ENCODE data around the gene SSR3. TPM values are rescaled to one million over a fixed set of nuclear protein-coding genes. Genes with fewer than 3 reads are reported as not detected.
A peak's percentile ranks its signal among the peaks of the same experiment; 100 is the strongest.

SSR3 gene
- total and polyA plus RNA-seq, 9 of the 15 experiments (the other 6 are each of a cell fraction or from before 2014, with no cell fraction given) = 104 to 464 (median 307) TPM

DNA sequence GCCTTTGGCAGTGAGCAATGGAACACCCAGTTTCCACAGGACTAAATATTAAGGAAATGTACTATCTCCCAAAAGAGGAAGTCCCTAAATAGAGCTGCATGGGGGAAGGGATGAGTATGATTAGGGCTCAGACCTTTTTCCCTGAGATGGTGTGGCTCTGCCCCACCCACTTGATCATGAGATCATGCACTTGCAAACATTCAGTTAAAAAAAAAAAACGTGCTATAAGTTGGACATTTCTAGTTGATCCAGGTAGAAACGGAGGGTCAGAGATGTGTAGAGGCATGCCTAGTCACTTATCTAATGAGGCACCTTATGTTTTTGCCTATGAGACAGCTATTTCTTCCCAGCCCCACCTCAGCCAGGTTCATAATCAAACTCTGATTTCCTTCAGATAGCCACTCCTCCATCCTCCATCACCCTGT lies 24.5 kb upstream of the SSR3 start (continued):
- TF ChIP-seq ZNF253 (CRISPR knock-in tag; conservative IDR thresholded peaks at IDR 0.05) = no peak
- no peak for TF ChIP-seq ZNF224 (CRISPR knock-in tag; IDR thresholded peaks at IDR 0.05)
- TF ChIP-seq, protein P1, sequence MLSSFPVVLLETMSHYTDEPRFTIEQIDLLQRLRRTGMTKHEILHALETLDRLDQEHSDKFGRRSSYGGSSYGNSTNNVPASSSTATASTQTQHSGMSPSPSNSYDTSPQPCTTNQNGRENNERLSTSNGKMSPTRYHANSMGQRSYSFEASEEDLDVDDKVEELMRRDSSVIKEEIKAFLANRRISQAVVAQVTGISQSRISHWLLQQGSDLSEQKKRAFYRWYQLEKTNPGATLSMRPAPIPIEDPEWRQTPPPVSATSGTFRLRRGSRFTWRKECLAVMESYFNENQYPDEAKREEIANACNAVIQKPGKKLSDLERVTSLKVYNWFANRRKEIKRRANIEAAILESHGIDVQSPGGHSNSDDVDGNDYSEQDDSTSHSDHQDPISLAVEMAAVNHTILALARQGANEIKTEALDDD (IDR thresholded peaks at IDR 0.05) = no peak
- TF ChIP-seq, protein P2, sequence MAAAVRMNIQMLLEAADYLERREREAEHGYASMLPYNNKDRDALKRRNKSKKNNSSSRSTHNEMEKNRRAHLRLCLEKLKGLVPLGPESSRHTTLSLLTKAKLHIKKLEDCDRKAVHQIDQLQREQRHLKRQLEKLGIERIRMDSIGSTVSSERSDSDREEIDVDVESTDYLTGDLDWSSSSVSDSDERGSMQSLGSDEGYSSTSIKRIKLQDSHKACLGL (CRISPR knock-in tag; IDR thresholded peaks at IDR 0.05; ENCODE audit: borderline replicate concordance, poor library complexity, severe bottlenecking) = no peak
- TF ChIP-seq FOXA1 (IDR thresholded peaks at IDR 0.05; ENCODE audit: borderline replicate concordance) = no peak
- no peak for TF ChIP-seq BRD9 (IDR thresholded peaks at IDR 0.05; ENCODE audit: low read depth, partially characterized antibody)
- no peak for TF ChIP-seq HOXB6 (CRISPR knock-in tag; IDR thresholded peaks at IDR 0.05; ENCODE audit: borderline replicate concordance)
- TF ChIP-seq, protein P3, sequence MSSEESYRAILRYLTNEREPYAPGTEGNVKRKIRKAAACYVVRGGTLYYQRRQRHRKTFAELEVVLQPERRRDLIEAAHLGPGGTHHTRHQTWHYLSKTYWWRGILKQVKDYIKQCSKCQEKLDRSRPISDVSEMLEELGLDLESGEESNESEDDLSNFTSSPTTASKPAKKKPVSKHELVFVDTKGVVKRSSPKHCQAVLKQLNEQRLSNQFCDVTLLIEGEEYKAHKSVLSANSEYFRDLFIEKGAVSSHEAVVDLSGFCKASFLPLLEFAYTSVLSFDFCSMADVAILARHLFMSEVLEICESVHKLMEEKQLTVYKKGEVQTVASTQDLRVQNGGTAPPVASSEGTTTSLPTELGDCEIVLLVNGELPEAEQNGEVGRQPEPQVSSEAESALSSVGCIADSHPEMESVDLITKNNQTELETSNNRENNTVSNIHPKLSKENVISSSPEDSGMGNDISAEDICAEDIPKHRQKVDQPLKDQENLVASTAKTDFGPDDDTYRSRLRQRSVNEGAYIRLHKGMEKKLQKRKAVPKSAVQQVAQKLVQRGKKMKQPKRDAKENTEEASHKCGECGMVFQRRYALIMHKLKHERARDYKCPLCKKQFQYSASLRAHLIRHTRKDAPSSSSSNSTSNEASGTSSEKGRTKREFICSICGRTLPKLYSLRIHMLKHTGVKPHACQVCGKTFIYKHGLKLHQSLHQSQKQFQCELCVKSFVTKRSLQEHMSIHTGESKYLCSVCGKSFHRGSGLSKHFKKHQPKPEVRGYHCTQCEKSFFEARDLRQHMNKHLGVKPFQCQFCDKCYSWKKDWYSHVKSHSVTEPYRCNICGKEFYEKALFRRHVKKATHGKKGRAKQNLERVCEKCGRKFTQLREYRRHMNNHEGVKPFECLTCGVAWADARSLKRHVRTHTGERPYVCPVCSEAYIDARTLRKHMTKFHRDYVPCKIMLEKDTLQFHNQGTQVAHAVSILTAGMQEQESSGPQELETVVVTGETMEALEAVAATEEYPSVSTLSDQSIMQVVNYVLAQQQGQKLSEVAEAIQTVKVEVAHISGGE (CRISPR knock-in tag; IDR thresholded peaks at IDR 0.05) = 0 out of 6 replicates have a peak, but pooled peaks of 1 of the 3 experiments have one; percentile 44
- no peak for TF ChIP-seq MYBL2 (IDR thresholded peaks at IDR 0.05; ENCODE audit: low read depth)
- TF ChIP-seq MYBL2 (CRISPR knock-in tag; IDR thresholded peaks at IDR 0.05; ENCODE audit: borderline replicate concordance) = no peak
- TF ChIP-seq, protein P4, sequence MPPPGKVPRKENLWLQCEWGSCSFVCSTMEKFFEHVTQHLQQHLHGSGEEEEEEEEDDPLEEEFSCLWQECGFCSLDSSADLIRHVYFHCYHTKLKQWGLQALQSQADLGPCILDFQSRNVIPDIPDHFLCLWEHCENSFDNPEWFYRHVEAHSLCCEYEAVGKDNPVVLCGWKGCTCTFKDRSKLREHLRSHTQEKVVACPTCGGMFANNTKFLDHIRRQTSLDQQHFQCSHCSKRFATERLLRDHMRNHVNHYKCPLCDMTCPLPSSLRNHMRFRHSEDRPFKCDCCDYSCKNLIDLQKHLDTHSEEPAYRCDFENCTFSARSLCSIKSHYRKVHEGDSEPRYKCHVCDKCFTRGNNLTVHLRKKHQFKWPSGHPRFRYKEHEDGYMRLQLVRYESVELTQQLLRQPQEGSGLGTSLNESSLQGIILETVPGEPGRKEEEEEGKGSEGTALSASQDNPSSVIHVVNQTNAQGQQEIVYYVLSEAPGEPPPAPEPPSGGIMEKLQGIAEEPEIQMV (tag; conservative IDR thresholded peaks at IDR 0.05; ENCODE audit: low read depth) = no peak
- TF ChIP-seq, protein P5, sequence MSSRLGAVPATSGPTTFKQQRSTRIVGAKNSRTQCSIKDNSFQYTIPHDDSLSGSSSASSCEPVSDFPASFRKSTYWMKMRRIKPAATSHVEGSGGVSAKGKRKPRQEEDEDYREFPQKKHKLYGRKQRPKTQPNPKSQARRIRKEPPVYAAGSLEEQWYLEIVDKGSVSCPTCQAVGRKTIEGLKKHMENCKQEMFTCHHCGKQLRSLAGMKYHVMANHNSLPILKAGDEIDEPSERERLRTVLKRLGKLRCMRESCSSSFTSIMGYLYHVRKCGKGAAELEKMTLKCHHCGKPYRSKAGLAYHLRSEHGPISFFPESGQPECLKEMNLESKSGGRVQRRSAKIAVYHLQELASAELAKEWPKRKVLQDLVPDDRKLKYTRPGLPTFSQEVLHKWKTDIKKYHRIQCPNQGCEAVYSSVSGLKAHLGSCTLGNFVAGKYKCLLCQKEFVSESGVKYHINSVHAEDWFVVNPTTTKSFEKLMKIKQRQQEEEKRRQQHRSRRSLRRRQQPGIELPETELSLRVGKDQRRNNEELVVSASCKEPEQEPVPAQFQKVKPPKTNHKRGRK (tag; IDR thresholded peaks at IDR 0.05) = no peak
- TF ChIP-seq TOE1 (IDR thresholded peaks at IDR 0.05; ENCODE audit: borderline replicate concordance) = no peak
- TF ChIP-seq TOE1 (CRISPR knock-in tag; IDR thresholded peaks at IDR 0.05; ENCODE audit: borderline replicate concordance, low read depth) = no peak
- TF ChIP-seq ZNF583 (CRISPR knock-in tag; IDR thresholded peaks at IDR 0.05) = no peak
- TF ChIP-seq, protein P6, sequence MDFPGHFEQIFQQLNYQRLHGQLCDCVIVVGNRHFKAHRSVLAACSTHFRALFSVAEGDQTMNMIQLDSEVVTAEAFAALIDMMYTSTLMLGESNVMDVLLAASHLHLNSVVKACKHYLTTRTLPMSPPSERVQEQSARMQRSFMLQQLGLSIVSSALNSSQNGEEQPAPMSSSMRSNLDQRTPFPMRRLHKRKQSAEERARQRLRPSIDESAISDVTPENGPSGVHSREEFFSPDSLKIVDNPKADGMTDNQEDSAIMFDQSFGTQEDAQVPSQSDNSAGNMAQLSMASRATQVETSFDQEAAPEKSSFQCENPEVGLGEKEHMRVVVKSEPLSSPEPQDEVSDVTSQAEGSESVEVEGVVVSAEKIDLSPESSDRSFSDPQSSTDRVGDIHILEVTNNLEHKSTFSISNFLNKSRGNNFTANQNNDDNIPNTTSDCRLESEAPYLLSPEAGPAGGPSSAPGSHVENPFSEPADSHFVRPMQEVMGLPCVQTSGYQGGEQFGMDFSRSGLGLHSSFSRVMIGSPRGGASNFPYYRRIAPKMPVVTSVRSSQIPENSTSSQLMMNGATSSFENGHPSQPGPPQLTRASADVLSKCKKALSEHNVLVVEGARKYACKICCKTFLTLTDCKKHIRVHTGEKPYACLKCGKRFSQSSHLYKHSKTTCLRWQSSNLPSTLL (IDR thresholded peaks at IDR 0.05) = no peak
- TF ChIP-seq U2AF2 (optimal IDR thresholded peaks at IDR 0.05; ENCODE audit: low read depth, low read length) = no peak
